ENCODE data around the gene SCUBE3. TPM values are rescaled to one million over a fixed set of nuclear protein-coding genes. Genes with fewer than 3 reads are reported as not detected.

SCUBE3 gene
- polyA plus RNA-seq, 3 donors, result 0.01 to 0.25 (median 0.11) TPM

GRCh38 chr6:35251949-35252348 lies 38.2 kb downstream of the SCUBE3 start:
- 95 to 100% (median 98%) methylated on average over 3 of the region's 3 CpGs for WGBS, 3 donors
- H3K27ac ChIP-seq (ENCODE audit: low read depth, low read length), result no peak overlapping the region

GRCh38 chr6:35253249-35253648 lies 39.5 kb downstream of the SCUBE3 start:
- WGBS, 3 donors, result 88 to 100% (median 96%) methylated on average over 1 of the region's 1 CpG
- no peak overlapping the region for H3K27ac ChIP-seq (ENCODE audit: low read depth, low read length)

- WGBS, 3 donors, result 44 to 53% (median 44%) methylated on average over 7 of the region's 7 CpGs
- no peak overlapping the region for H3K27ac ChIP-seq (ENCODE audit: low read depth, low read length)
These were observed 44.6 kb downstream of the SCUBE3 start for GRCh38 chr6:35258336-35258735.

DNA sequence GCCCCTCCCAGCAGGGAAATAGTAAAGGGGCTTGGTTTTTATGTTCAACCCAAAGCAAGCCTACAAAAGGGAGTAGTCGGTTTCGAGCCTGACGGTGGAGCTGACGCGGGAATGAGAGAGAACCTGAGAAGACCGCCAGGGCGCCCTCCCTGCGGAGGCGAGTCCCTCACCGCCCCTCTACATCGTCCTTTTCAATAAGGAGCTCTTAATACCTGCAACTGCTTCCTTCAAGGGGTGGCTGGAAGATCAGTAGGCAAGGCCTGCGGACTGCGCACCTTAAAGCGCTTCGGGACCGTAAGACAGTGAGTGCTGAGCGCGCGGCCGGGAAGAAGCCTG lies 45.1 kb downstream of the SCUBE3 start:
- 0 to 1% (median 1%) methylated on average over 20 of the region's 20 CpGs for WGBS, 3 donors
- peak overlapping the region; percentile 26 for H3K27ac ChIP-seq (ENCODE audit: low read depth, low read length)

GRCh38 chr6:35259194-35259947 lies 45.6 kb downstream of the SCUBE3 start, which contains the start of gene ZNF76:
ZNF76 (plus strand) TSS chr6:35259735; CDS start chr6:35281152, 21,417 bp downstream.
- 0% methylated on average over 68 to 82 of the region's 82 CpGs for WGBS, 3 donors
- H3K27ac ChIP-seq (ENCODE audit: low read depth, low read length), result peak within 1 kb of the TSS; percentile 84

- WGBS, 3 donors, result 5 to 14% (median 8%) methylated on average over 11 to 23 of the region's 23 CpGs
- peak overlapping the region; percentile 84 for H3K27ac ChIP-seq (ENCODE audit: low read depth, low read length)
These were observed 46.3 kb downstream of the SCUBE3 start for GRCh38 chr6:35259948-35260590.

DNA sequence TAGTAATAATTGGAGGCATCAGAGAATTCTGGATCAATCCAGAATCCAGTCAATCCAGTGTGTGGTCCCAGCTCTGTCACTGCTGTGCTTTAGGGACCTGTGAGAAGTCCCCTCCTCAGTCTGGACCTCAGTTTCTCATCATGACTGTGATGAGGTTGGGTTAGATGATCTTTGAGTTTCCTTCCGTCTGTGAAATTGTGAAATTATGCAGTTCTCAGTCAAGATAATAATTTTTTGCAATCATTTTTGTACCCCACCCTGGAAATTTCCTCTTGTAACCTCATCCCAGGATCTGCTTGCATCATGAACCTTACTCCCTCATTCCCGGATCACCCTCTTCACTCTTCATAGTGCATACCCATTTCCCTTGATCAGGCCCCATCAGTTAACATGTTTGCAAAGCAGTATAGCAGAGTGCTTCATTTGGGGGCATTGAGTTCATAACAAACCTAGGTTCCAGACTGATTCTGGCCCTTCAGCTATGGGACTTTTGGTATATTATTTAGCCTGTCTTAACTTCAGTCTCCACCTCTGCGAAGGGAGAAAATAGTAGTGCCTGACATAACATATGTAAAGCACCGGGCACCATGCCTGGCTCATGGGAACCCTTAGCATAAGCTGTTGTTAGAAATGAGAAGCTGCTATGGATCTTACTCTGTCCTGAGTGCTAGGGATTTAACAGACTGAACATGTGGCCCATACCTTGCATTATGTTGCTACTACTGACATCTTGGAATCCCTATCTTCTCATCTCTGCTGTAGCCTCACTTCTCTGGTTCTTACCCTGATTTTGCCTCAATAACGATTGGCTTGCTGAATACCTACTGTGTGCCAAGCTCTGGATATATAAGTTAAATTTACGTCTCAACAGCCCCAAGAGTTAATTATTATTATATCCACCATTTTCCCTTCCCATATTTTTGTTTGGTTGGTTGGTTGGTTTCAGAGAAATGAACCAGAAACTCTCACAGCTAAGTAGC lies 47.1 kb downstream of the SCUBE3 start:
- 71 to 87% (median 73%) methylated on average over 6 of the region's 6 CpGs for WGBS, 3 donors
- peak overlapping the region; percentile 34 for H3K27ac ChIP-seq (ENCODE audit: low read depth, low read length)

DNA sequence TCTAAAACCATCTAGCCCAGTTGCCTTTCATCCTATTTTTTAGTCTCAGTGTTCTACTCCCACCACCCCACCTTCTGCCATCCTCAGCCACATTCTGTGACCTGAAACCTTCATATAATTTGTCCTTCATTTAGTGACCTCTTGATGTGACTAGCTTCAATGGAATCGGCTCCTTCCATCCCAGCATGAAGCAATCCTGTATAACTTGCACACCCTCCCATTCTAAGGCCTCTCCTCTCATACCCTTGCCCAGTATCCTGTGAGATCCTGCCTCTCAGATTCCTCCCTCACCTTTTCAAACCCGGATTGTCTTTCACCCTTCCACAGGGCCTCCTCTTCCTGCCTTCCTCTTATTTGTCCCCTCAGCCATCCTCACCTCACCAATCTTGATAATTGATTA lies 48.8 kb downstream of the SCUBE3 start:
- WGBS, 3 donors, result 28 to 81% (median 34%) methylated on average over 2 of the region's 2 CpGs
- H3K27ac ChIP-seq (ENCODE audit: low read depth, low read length), result no peak overlapping the region

GRCh38 chr6:35264550-35265274 lies 51.0 kb downstream of the SCUBE3 start:
- H3K27ac ChIP-seq (ENCODE audit: low read depth, low read length), result no peak overlapping the region

DNA sequence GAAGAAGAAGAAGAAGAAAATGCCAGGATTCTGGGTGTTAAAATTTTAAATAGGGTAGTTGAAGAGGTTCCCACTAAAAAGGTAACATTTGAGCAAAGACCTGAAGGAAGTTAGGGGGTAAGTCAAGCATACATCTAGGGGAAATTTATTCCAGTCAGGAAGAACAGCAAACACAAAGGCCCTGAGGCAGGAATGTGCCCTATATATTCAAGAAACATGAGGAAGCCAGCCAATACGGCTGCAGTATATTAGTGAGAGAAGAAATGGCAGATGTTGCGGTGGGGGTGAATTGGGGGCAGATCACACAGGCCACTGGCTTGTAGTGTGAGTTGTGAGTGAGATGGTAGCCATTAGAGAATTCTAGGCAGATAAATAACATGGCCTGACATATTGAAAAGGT lies 51.8 kb downstream of the SCUBE3 start:
- WGBS, 3 donors, result 85 to 93% (median 90%) methylated on average over 2 of the region's 2 CpGs
- no peak overlapping the region for H3K27ac ChIP-seq (ENCODE audit: low read depth, low read length)

- no peak overlapping the region for H3K27ac ChIP-seq (ENCODE audit: low read depth, low read length)
- WGBS, 3 donors, result 85 to 88% (median 87%) methylated on average over 8 of the region's 8 CpGs
These were observed 53.7 kb downstream of the SCUBE3 start for GRCh38 chr6:35267446-35267845.

- 65 to 78% (median 73%) methylated on average over 2 of the region's 2 CpGs for WGBS, 3 donors
- H3K27ac ChIP-seq (ENCODE audit: low read depth, low read length), result no peak overlapping the region
These were observed 54.1 kb downstream of the SCUBE3 start for GRCh38 chr6:35267897-35268296.

DNA sequence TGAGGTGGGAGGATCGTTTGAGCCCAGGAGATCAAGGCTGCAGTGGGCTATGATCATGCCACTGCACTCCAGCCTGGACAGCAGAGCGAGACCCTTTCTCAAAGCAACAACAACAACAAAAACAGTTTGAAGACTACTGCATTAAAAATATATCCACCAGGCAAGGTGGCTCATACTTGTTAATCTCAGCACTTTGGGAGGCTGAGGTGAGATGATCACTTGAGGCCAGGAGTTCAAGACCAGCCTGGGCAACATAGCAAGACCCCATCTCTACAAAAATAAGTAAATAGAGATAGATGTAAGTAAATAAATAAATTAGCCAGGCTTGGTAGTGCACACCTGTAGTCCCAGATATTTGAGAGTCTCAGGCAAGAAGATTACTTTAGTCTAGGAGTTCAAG lies 58.2 kb downstream of the SCUBE3 start:
- WGBS, 3 donors, result 96 to 98% (median 97%) methylated on average over 2 of the region's 2 CpGs

DNA sequence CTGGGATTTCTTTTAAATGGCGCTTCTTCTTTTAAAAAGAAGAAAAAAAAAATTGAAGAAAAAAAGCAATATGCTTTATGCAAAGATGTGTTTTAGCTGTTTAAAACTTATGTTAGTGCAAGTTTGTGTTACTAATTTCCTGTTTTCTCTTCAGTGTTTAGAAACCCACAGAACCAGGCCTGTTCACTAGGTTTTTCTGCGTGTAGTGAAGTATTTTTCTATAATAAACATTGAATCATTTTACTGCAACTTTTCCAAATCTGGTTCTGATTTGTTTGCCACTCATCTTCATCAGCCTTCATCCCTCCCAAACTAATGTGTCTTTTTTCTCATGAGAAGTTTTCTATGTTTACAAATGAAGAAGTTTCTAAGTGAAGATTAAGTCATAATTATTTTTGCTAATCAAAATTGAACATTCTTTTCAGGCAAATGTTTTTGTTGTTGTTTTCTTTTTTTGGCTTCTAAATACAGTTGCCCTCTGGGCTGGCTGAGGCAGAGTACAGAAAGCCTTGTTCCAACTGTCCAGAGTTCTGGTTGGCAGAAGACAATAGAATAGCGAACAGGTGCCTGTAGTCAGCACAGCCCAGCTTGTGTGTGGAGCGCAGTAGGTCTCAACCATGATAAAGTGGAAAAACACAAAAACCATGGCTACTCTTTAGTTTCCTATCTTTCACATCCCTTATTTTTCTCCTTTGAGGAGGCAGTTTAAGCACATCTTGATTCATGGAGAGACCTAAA lies 60.2 kb downstream of the SCUBE3 start:
- no peak overlapping the region for H3K27ac ChIP-seq (ENCODE audit: low read depth, low read length)
- WGBS, 3 donors, result 86 to 90% (median 88%) methylated on average over 4 of the region's 4 CpGs

More for the DNA sequence above, 58.2 kb downstream of the SCUBE3 start:
- no peak overlapping the region for H3K27ac ChIP-seq (ENCODE audit: low read depth, low read length)

GRCh38 chr6:35275744-35276260 lies 62.0 kb downstream of the SCUBE3 start:
- H3K27ac ChIP-seq (ENCODE audit: low read depth, low read length), result no peak overlapping the region
- 74 to 94% (median 75%) methylated on average over 4 of the region's 4 CpGs for WGBS, 3 donors

DNA sequence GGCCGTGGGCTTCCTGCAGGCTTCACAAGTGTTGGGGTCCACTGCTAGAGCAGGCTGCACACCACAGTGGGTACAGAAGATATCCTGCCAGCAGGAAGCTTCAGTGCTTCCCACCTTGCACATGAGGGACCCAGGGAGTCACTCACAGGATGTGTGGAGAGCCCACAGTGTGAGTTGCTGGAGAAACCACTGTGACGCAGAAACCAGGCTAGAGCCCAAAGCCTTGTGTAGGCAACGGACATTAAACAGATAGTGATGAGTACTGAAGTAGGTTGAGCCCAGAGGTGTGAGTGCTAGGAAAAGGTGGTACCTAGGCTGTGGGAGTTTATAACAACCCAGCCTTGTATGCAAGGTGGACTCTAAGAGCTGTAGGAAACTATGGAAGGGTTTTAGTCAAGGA lies 65.0 kb downstream of the SCUBE3 start:
- H3K27ac ChIP-seq (ENCODE audit: low read depth, low read length), result no peak overlapping the region

DNA sequence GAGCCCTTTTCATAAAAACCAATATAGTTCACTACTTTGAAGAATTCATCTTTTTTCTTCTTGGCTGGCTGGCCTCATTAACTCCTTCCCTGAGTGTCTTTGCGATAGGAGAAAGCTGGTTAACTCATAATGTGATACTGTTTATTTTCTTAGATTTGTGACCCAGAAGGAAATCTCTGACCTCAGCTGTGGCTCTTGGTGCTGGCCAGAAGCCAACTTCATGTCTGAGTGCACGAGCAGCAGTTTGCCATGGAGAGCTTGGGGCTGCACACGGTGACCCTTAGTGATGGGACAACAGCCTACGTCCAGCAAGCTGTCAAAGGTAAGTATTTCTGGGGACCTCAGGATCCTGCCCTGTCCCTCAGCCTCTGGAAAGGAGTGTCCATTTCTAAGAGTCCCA lies 67.1 kb downstream of the SCUBE3 start:
- WGBS, 3 donors, result 53 to 70% (median 64%) methylated on average over 4 of the region's 4 CpGs

More for the DNA sequence above, 65.0 kb downstream of the SCUBE3 start:
- 95 to 98% (median 97%) methylated on average over 3 of the region's 3 CpGs for WGBS, 3 donors

More for the DNA sequence above, 67.1 kb downstream of the SCUBE3 start:
- no peak overlapping the region for H3K27ac ChIP-seq (ENCODE audit: low read depth, low read length)
